K562 (cell line): ENCODE measurements around the gene FLAD1. TPM values are rescaled to one million over a fixed set of nuclear protein-coding genes. Genes with fewer than 3 reads are reported as not detected.

Source experiments
- CREBBP ChIP-seq: IDR thresholded peaks from one replicate; pipeline ENCODE4 v1.6.1; 2012; ENCODE audit warnings: low read depth, mild to moderate bottlenecking, control low read depth, inconsistent platforms, low read length
- GABPB1 ChIP-seq: sonication (generic); formaldehyde crosslinking; IDR thresholded peaks from 2 replicates; pipeline ENCODE4 v1.8.0; 2022; ENCODE audit warnings: mild to moderate bottlenecking, missing genetic modification reagents
- MIER1 ChIP-seq: fragments of 450-650 bp; IDR thresholded peaks from 2 replicates; pipeline ENCODE4 v1.6.1; 2016; ENCODE audit warnings: antibody characterized with exemption, mild to moderate bottlenecking, low read depth
- SAFB ChIP-seq: fragments of 200-400 bp; formaldehyde crosslinking; IDR thresholded peaks from 2 replicates; pipeline ENCODE4 v1.6.1; 2017; ENCODE audit warnings: low read depth, low read length, borderline replicate concordance
- SMAD2 ChIP-seq: fragments of 150-350 bp; IDR thresholded peaks from 2 replicates; pipeline ENCODE4 v1.6.1; 2014; ENCODE audit warnings: low read depth, mild to moderate bottlenecking, low read length
- SMAD4 ChIP-seq: fragments of 250-450 bp; sonication (Bioruptor Pico); conservative IDR thresholded peaks from 2 replicates; pipeline ENCODE4 v1.8.0; 2021; ENCODE audit warnings: inconsistent platforms, mild to moderate bottlenecking, moderate library complexity
- SPI1 ChIP-seq: IDR thresholded peaks from 2 replicates; pipeline ENCODE4 v1.6.1; 2011; ENCODE audit warnings: low read depth, low read length, control low read depth, borderline replicate concordance
- TAL1 ChIP-seq: fragments of 450-650 bp; IDR thresholded peaks from 2 replicates; pipeline ENCODE4 v1.6.1; 2016; ENCODE audit warnings: mild to moderate bottlenecking
- TCFL5 ChIP-seq: fragments of 250-450 bp; sonication (Bioruptor Pico); conservative IDR thresholded peaks from 2 replicates; pipeline ENCODE4 v1.6.1; 2021; ENCODE audit warnings: mild to moderate bottlenecking, moderate library complexity, matching md5 sums
- ZNF232 ChIP-seq: sonication (generic); formaldehyde crosslinking; IDR thresholded peaks from 2 replicates; pipeline ENCODE4 v1.8.0; 2022; ENCODE audit warnings: mild to moderate bottlenecking, missing genetic modification reagents
- ZNF384 ChIP-seq: IDR thresholded peaks from 2 replicates; pipeline ENCODE4 v1.6.1; 2012; ENCODE audit warnings: low read depth, low read length, improper control_type of control experiment
- polyA plus RNA-seq, 8 experiments: library from polyadenylated mRNA; depleted of rRNA in 4 of 8; stranded (reverse) in 5 of 8; unstranded in 3 of 8; fragments of >200 nt; fragmentation: Nextera tagmentation in 2 of 8; fragmentation: Illumina TruSeq in 1 of 8; extraction: Ambion mirVana in 2 of 8; extraction: Trizol in 1 of 8; gene quantifications; 2 replicates each; pipeline versions ENCODE4 v1.2.1 to v1.2.3, GENCODE V29; 2011 to 2014; ENCODE audit warnings: inconsistent platforms in 1 of 8, missing spikeins in 1 of 8
- total RNA-seq, 7 experiments: library from RNA; depleted of rRNA in 6 of 7; stranded (reverse); fragments of >200 nt in 6 of 7; fragmentation: Illumina TruSeq in 2 of 7; extraction: Trizol in 2 of 7; gene quantifications; 2 replicates each; pipeline versions ENCODE4 v1.2.1 to v1.2.3, GENCODE V29; 2011 to 2021; ENCODE audit warnings: low replicate concordance in 1 of 7
- TF ChIP-seq, protein P1 (sequence below): fragments of 250-450 bp; sonication (Bioruptor Pico); IDR thresholded peaks from 2 replicates; pipeline ENCODE4 v1.8.0; 2022; ENCODE audit warnings: moderate library complexity, mild to moderate bottlenecking, inconsistent platforms
- TF ChIP-seq, protein P2 (sequence below): sonication (generic); formaldehyde crosslinking; IDR thresholded peaks from 2 replicates; pipeline ENCODE4 v1.8.0; 2022; ENCODE audit warnings: mild to moderate bottlenecking, missing genetic modification reagents
- TF ChIP-seq, protein P3 (sequence below): fragments of 450-650 bp; IDR thresholded peaks from 2 replicates; pipeline ENCODE4 v1.6.1; 2016; ENCODE audit warnings: mild to moderate bottlenecking
- TF ChIP-seq, protein P4 (sequence below): fragments of 250-450 bp; sonication (Bioruptor Pico); IDR thresholded peaks from 2 replicates; pipeline ENCODE4 v1.6.1; 2021; ENCODE audit warnings: mild to moderate bottlenecking
- TF ChIP-seq, protein P5 (sequence below): fragments of 200-400 bp; formaldehyde crosslinking; IDR thresholded peaks from 2 replicates; pipeline ENCODE4 v1.6.1; 2017; ENCODE audit warnings: mild to moderate bottlenecking, low read depth, low read length, moderate library complexity
- TF ChIP-seq, protein P6 (sequence below): fragments of 450-650 bp; IDR thresholded peaks from 2 replicates; pipeline ENCODE4 v1.7.1; 2018; ENCODE audit warnings: mild to moderate bottlenecking, low read depth; ENCODE audit not compliant: partially characterized antibody

The FLAD1 gene
- total and polyA plus RNA-seq, 9 of the 15 experiments (the other 6 are each of a cell fraction or from before 2014, with no cell fraction given) = 24.9 to 85.8 (median 67.0) TPM

DNA sequence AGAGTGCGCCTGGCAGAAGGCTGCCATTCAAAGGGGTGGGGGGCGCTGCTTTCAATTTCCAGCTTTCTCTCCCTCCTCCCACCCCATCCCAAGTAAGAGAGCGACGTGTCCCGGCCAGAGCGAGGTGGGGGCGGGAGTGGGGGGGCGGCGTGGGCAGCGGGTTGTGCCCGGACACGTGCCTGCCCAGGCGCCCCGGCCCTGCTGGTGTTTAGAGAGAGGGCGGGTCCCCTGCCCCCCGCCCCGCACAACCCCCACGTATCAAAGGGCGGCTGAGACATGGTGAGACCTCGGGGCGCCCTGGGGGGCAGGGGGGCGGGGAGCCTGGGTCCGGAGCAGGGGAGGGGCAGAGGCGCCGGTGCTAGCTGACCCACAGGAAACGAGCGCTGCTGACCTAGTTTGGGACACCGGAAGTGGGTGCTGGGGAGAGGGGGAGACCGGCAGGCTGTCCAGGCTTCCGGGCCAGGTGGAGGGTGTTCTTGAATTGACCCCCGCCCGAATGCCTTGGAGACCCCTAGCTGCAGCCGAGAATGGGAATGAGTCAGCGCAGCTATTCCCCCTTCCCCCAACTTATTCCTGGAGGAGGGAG, 20.7 kb downstream of the FLAD1 start (continued):
- TF ChIP-seq ZNF232 (CRISPR knock-in tag) (no peak), CREBBP (no peak), GABPB1 (peak; percentile 74), ZNF384 (no peak), SPI1 (no peak), TAL1 (no peak), SMAD2 (no peak), SAFB (no peak), SMAD4 (CRISPR knock-in tag) (no peak; the same call in 1 of the 2 replicates), MIER1 (no peak), TCFL5 (CRISPR knock-in tag) (no peak)
- TF ChIP-seq, protein P1, sequence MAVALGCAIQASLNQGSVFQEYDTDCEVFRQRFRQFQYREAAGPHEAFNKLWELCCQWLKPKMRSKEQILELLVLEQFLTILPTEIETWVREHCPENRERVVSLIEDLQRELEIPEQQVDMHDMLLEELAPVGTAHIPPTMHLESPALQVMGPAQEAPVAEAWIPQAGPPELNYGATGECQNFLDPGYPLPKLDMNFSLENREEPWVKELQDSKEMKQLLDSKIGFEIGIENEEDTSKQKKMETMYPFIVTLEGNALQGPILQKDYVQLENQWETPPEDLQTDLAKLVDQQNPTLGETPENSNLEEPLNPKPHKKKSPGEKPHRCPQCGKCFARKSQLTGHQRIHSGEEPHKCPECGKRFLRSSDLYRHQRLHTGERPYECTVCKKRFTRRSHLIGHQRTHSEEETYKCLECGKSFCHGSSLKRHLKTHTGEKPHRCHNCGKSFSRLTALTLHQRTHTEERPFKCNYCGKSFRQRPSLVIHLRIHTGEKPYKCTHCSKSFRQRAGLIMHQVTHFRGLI (CRISPR knock-in tag) = no peak
- TF ChIP-seq, protein P2, sequence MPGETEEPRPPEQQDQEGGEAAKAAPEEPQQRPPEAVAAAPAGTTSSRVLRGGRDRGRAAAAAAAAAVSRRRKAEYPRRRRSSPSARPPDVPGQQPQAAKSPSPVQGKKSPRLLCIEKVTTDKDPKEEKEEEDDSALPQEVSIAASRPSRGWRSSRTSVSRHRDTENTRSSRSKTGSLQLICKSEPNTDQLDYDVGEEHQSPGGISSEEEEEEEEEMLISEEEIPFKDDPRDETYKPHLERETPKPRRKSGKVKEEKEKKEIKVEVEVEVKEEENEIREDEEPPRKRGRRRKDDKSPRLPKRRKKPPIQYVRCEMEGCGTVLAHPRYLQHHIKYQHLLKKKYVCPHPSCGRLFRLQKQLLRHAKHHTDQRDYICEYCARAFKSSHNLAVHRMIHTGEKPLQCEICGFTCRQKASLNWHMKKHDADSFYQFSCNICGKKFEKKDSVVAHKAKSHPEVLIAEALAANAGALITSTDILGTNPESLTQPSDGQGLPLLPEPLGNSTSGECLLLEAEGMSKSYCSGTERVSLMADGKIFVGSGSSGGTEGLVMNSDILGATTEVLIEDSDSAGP (CRISPR knock-in tag) = no peak
- TF ChIP-seq, protein P3, sequence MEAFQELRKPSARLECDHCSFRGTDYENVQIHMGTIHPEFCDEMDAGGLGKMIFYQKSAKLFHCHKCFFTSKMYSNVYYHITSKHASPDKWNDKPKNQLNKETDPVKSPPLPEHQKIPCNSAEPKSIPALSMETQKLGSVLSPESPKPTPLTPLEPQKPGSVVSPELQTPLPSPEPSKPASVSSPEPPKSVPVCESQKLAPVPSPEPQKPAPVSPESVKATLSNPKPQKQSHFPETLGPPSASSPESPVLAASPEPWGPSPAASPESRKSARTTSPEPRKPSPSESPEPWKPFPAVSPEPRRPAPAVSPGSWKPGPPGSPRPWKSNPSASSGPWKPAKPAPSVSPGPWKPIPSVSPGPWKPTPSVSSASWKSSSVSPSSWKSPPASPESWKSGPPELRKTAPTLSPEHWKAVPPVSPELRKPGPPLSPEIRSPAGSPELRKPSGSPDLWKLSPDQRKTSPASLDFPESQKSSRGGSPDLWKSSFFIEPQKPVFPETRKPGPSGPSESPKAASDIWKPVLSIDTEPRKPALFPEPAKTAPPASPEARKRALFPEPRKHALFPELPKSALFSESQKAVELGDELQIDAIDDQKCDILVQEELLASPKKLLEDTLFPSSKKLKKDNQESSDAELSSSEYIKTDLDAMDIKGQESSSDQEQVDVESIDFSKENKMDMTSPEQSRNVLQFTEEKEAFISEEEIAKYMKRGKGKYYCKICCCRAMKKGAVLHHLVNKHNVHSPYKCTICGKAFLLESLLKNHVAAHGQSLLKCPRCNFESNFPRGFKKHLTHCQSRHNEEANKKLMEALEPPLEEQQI = no peak
- TF ChIP-seq, protein P4, sequence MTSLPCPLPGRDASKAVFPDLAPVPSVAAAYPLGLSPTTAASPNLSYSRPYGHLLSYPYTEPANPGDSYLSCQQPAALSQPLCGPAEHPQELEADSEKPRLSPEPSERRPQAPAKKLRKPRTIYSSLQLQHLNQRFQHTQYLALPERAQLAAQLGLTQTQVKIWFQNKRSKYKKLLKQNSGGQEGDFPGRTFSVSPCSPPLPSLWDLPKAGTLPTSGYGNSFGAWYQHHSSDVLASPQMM (CRISPR knock-in tag) = no peak
- TF ChIP-seq, protein P5, sequence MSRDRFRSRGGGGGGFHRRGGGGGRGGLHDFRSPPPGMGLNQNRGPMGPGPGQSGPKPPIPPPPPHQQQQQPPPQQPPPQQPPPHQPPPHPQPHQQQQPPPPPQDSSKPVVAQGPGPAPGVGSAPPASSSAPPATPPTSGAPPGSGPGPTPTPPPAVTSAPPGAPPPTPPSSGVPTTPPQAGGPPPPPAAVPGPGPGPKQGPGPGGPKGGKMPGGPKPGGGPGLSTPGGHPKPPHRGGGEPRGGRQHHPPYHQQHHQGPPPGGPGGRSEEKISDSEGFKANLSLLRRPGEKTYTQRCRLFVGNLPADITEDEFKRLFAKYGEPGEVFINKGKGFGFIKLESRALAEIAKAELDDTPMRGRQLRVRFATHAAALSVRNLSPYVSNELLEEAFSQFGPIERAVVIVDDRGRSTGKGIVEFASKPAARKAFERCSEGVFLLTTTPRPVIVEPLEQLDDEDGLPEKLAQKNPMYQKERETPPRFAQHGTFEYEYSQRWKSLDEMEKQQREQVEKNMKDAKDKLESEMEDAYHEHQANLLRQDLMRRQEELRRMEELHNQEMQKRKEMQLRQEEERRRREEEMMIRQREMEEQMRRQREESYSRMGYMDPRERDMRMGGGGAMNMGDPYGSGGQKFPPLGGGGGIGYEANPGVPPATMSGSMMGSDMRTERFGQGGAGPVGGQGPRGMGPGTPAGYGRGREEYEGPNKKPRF = no peak
- TF ChIP-seq, protein P6, sequence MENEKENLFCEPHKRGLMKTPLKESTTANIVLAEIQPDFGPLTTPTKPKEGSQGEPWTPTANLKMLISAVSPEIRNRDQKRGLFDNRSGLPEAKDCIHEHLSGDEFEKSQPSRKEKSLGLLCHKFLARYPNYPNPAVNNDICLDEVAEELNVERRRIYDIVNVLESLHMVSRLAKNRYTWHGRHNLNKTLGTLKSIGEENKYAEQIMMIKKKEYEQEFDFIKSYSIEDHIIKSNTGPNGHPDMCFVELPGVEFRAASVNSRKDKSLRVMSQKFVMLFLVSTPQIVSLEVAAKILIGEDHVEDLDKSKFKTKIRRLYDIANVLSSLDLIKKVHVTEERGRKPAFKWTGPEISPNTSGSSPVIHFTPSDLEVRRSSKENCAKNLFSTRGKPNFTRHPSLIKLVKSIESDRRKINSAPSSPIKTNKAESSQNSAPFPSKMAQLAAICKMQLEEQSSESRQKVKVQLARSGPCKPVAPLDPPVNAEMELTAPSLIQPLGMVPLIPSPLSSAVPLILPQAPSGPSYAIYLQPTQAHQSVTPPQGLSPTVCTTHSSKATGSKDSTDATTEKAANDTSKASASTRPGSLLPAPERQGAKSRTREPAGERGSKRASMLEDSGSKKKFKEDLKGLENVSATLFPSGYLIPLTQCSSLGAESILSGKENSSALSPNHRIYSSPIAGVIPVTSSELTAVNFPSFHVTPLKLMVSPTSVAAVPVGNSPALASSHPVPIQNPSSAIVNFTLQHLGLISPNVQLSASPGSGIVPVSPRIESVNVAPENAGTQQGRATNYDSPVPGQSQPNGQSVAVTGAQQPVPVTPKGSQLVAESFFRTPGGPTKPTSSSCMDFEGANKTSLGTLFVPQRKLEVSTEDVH = no peak
